Skeletal muscle satellite cell (primary cell): Measurements from ENCODE around the gene NHLRC1.

Experiments
- H3K27me3 ChIP-seq: 2 replicates; pipeline ENCODE4 v1.7.0; 2013; ENCODE audit warnings: low read length; ENCODE audit not compliant: control insufficient read depth, insufficient read depth
- H3K36me3 ChIP-seq: 2 replicates; pipeline ENCODE4 v1.7.0; 2013; ENCODE audit warnings: mild to moderate bottlenecking, control low read depth, low read length; ENCODE audit not compliant: insufficient read depth
- H3K4me1 ChIP-seq: 2 replicates; pipeline ENCODE4 v1.7.0; 2013; ENCODE audit warnings: low read length; ENCODE audit not compliant: control insufficient read depth, insufficient read depth
- H3K4me2 ChIP-seq: 2 replicates; pipeline ENCODE4 v1.7.0; 2013; ENCODE audit warnings: mild to moderate bottlenecking, low read length
- H3K4me3 ChIP-seq: 2 replicates; pipeline ENCODE4 v1.7.0; 2013; ENCODE audit warnings: low read length
- H3K9ac ChIP-seq: 2 replicates; pipeline ENCODE4 v1.7.0; 2013; ENCODE audit warnings: mild to moderate bottlenecking, low read depth, low read length, moderate library complexity
- H3K9me3 ChIP-seq: replicated peaks from 2 replicates; pipeline ENCODE4 v1.7.0; 2013; ENCODE audit warnings: mild to moderate bottlenecking, control low read depth, low read length

Gene NHLRC1

GRCh38 chr6:18101873-18102272 is 20.6 kb downstream of the NHLRC1 start:
- no peaks in the 10 kb centered on the region for H3K4me1 ChIP-seq
- no peaks in the 10 kb centered on the region for H3K36me3 ChIP-seq

GRCh38 chr6:18101271-18101670 is 21.2 kb downstream of the NHLRC1 start:
- no peaks in the 10 kb centered on the region for H3K27me3 ChIP-seq
- H3K9ac ChIP-seq = no peak overlapping the region
- H3K36me3 ChIP-seq = no peaks in the 10 kb centered on the region
- H3K9me3 ChIP-seq = no peaks in the 10 kb centered on the region
- no peaks in the 10 kb centered on the region for H3K4me1 ChIP-seq
- H3K4me2 ChIP-seq = no peak overlapping the region
- no peak overlapping the region for H3K4me3 ChIP-seq

More at GRCh38 chr6:18101873-18102272, 20.6 kb downstream of the NHLRC1 start:
- Histone ChIP-seq H3K9me3 (no peaks in the 10 kb centered on the region), H3K4me2 (no peak overlapping the region), H3K9ac (no peak overlapping the region), H3K4me3 (no peak overlapping the region), H3K27me3 (no peaks in the 10 kb centered on the region)

- no peaks in the 10 kb centered on the region for H3K27me3 ChIP-seq
- H3K36me3 ChIP-seq = no peaks in the 10 kb centered on the region
- no peaks in the 10 kb centered on the region for H3K4me1 ChIP-seq
- H3K9ac ChIP-seq = no peak overlapping the region
- H3K9me3 ChIP-seq = no peaks in the 10 kb centered on the region
- no peak overlapping the region for H3K4me3 ChIP-seq
- no peak overlapping the region for H3K4me2 ChIP-seq
These were observed 22.2 kb downstream of the NHLRC1 start for GRCh38 chr6:18100296-18100695.

DNA sequence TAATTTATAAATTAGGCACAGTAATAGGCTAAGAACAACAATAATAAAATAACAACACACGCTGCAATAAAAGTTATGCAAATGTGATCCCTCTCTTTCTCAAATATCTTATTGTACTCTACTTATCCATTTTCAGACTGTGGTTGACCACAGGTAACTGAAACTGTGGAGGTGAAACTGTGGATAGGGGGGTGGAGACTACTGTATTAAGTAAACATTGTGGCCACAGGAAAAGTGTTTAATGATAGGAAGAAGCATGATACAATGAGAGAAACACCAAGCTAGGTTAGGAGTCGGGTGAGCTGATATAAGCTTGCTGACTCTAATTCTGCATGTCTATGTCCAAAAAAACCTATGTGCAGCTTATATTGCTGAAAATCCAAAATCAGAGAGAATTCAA is 23.0 kb downstream of the NHLRC1 start:
- no peaks in the 10 kb centered on the region for H3K9me3 ChIP-seq
- H3K27me3 ChIP-seq = no peaks in the 10 kb centered on the region
- H3K4me1 ChIP-seq = no peaks in the 10 kb centered on the region
- no peaks in the 10 kb centered on the region for H3K36me3 ChIP-seq
- H3K9ac ChIP-seq = no peak overlapping the region
- H3K4me3 ChIP-seq = no peak overlapping the region
- no peak overlapping the region for H3K4me2 ChIP-seq

DNA sequence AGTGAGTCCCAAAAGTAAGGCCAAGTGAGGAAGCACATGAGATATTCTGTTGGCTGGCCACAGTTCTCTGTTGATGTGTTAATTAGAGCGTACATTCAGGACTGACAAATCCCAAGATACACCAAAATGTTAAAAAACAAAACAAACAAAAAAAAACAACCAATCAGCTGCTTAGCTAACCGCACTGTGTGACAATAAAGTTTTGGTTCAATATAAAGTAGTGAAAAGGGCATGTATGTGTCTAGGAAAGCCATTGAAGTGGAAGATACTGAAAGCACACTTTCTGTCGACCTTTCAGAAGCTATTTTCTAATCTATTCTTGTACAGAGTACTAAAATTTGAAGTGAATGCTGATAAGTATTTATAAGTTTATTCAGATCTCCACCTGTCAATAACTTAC is 26.1 kb downstream of the NHLRC1 start:
- Histone ChIP-seq H3K27me3 (no peaks in the 10 kb centered on the region), H3K4me3 (no peak overlapping the region), H3K9ac (no peak overlapping the region), H3K4me2 (no peak overlapping the region), H3K4me1 (no peaks in the 10 kb centered on the region), H3K9me3 (no peaks in the 10 kb centered on the region), H3K36me3 (no peaks in the 10 kb centered on the region)

DNA sequence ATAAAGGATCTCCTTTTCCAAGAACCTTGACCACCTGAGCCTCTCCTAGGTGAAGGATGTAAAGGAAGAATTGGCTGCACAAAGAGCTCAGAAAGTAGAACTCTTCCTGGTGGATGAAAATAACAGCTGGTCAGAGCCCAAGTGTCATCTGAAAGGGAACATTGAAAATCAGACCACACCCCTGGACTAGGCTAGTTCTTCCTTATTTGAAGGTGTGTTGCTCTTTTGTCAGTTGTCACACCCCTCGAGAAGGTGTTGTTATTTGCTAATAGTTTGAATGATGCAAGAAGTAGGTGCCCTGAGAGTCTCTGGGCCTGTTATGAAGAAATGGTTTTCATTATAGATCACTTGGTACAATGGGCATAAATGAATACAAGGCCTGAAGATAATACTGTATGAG is 31.1 kb downstream of the NHLRC1 start:
- H3K4me2 ChIP-seq = no peak overlapping the region
- no peak overlapping the region for H3K4me3 ChIP-seq
- H3K27me3 ChIP-seq = peaks cover 3% of the 10 kb centered on the region
- no peaks in the 10 kb centered on the region for H3K36me3 ChIP-seq
- H3K9me3 ChIP-seq = no peaks in the 10 kb centered on the region
- no peaks in the 10 kb centered on the region for H3K4me1 ChIP-seq
- H3K9ac ChIP-seq = no peak overlapping the region

GRCh38 chr6:18090349-18090786 is 32.1 kb downstream of the NHLRC1 start:
- Histone ChIP-seq H3K4me3 (no peak overlapping the region), H3K4me1 (no peaks in the 10 kb centered on the region)

GRCh38 chr6:18088419-18089296 is 33.8 kb downstream of the NHLRC1 start:
- H3K9me3 ChIP-seq = no peaks in the 10 kb centered on the region
- H3K36me3 ChIP-seq = no peaks in the 10 kb centered on the region
- H3K4me1 ChIP-seq = no peaks in the 10 kb centered on the region
- H3K4me3 ChIP-seq = no peak overlapping the region
- no peak overlapping the region for H3K9ac ChIP-seq
- H3K4me2 ChIP-seq = no peak overlapping the region
- H3K27me3 ChIP-seq = peaks cover 3% of the 10 kb centered on the region

More at GRCh38 chr6:18090349-18090786, 32.1 kb downstream of the NHLRC1 start:
- H3K36me3 ChIP-seq = no peaks in the 10 kb centered on the region
- no peak overlapping the region for H3K4me2 ChIP-seq
- no peak overlapping the region for H3K9ac ChIP-seq
- H3K9me3 ChIP-seq = no peaks in the 10 kb centered on the region
- peaks cover 3% of the 10 kb centered on the region for H3K27me3 ChIP-seq

DNA sequence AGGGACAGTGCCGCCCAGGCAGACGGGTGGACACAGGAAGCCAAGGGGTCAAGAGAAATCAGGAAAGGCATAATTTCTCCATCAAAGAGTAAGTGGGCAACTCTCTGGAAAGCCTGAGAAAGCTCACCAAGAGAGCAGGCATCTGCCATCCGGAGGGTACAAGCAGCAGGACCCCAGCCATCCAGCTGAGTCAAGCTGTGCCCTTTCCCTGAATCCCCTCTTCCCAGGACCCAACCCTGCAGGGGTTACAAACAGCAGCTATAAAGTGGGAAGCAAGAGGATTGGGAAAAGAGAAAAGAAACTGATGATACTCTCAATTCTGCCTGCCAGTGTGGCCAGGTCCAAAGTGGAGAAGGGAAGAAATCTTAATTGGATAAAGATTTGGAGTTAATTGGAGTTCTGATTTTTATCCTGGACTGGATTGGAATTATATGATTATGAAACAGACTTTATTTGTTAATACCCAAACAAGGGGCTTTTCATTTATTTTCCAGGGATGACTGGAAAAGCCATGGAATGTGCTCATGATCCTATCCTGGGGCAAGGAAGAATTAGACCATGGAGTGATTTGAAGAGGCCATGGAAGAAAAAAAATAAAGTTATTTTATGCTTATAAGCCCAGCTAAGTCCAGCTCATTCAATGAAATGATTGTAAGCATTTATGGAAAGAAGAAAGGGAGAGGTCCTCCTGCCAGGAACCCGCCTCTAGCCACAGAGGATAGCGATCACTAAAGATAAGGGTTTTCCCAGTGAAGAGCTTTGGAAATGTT is 34.9 kb downstream of the NHLRC1 start:
- Histone ChIP-seq H3K4me1 (no peaks in the 10 kb centered on the region), H3K4me2 (no peak overlapping the region), H3K9me3 (no peaks in the 10 kb centered on the region), H3K27me3 (peaks cover 3% of the 10 kb centered on the region), H3K36me3 (no peaks in the 10 kb centered on the region), H3K9ac (no peak overlapping the region), H3K4me3 (no peak overlapping the region)

DNA sequence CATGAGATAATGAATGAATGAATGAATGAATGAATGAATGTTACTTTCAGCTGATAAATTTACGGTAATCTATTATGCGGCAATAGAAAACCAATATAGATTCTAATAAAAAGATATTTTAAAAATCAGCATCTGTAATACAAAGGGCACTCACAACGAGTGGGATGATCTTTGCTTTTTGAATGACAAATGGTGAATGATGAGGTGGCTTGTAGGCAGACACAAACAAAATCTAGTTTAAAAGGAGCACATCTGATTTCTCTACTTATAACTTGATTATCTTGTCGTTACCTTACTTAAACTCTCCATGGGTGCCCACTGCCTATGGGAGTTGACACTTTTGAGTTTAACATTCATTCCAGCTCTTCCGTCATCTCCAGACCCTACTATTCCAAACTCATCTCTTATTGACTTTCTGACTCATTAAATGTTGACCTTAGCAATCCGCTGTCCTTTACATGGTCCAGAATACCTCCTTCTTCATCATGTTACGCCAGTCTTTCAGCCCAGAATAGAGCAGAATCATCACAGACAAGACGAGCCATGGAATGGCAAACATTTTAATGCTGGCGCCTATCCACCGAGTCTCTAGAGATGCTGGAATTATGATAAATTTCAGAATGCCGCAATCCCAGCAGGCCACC is 41.3 kb downstream of the NHLRC1 start:
- no peaks in the 10 kb centered on the region for H3K9me3 ChIP-seq
- no peak overlapping the region for H3K4me3 ChIP-seq
- H3K4me2 ChIP-seq = no peak overlapping the region
- H3K9ac ChIP-seq = no peak overlapping the region
- no peaks in the 10 kb centered on the region for H3K4me1 ChIP-seq
- no peaks in the 10 kb centered on the region for H3K27me3 ChIP-seq
- H3K36me3 ChIP-seq = no peaks in the 10 kb centered on the region

DNA sequence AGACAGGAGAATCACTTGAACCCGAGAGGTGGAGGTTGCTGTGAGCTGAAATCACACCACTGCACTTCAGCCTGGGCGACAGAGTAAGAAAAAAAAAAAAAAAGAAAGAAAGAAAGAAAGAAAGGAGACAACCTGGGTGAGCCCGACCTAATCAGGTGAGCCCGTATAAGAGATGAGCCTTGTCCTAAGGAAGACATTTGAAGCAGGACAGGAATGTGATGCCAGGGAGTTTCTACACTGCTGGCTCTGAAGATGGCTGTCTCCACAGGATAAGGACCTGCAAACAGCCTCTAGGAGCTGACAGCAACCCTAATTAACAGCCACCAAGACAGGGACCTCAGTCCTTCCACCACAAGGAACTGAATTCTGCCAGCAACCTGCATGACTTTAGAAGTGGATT is 41.9 kb downstream of the NHLRC1 start:
- H3K4me1 ChIP-seq = no peaks in the 10 kb centered on the region
- H3K36me3 ChIP-seq = no peaks in the 10 kb centered on the region
- no peaks in the 10 kb centered on the region for H3K27me3 ChIP-seq
- no peaks in the 10 kb centered on the region for H3K9me3 ChIP-seq
- H3K9ac ChIP-seq = no peak overlapping the region
- H3K4me2 ChIP-seq = no peak overlapping the region
- no peak overlapping the region for H3K4me3 ChIP-seq
